NT2/D1 (cell line): ENCODE measurements around the gene CUEDC1.

ENCODE experiments used
- SUZ12 ChIP-seq: IDR thresholded peaks from 2 replicates; pipeline ENCODE4 v1.6.1; 2011; ENCODE audit not compliant: insufficient read length, insufficient read depth; ENCODE audit errors: extremely low read depth
- YY1 ChIP-seq: IDR thresholded peaks from 2 replicates; pipeline ENCODE4 v1.6.1; 2011; ENCODE audit not compliant: insufficient read length, insufficient read depth
- ZNF274 ChIP-seq: IDR thresholded peaks from 2 replicates; pipeline ENCODE4 v1.6.1; 2011; ENCODE audit warnings: mild to moderate bottlenecking, low read depth, low read length

DNA sequence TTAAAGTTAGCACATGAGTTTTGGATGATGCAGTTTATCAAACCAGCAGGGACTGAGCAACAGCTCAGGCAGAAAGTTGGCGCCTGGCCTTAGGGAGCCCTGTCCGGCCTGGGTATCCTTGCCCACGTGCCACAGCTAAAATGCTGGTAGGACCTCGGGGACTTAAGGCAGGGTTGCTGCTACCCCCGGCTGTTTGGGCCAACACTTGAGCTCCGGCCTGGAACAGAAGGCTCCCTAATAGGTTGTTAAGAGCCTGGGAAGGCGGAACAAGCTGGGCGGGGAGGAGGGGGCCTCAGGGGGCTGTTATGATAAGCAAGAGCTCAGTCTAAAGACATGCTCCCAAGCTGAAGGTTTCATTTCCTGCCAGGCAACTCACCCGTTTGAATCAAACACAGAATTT, 39.7 kb downstream of the CUEDC1 start:
- TF ChIP-seq YY1 (no peak), ZNF274 (no peak), SUZ12 (no peak)
